Epithelial cell of proximal tubule (primary cell): Measurements from ENCODE around the gene FNDC1. TPM values are rescaled to one million over a fixed set of nuclear protein-coding genes. Genes with fewer than 3 reads are reported as not detected.

Experiments
- DNase-seq: peaks from one replicate; pipeline ENCODE4 v3.0.0-alpha.2; 2011; ENCODE audit warnings: low read depth
- H3K4me3 ChIP-seq: 2 replicates; pipeline ENCODE4 v1.5.1; 2011; ENCODE audit warnings: low read depth, mild to moderate bottlenecking, low read length
- total RNA-seq: library from RNA; depleted of rRNA; stranded (reverse); fragments of >200 nt; gene quantifications from 2 replicates; pipeline ENCODE4 v1.2.3, GENCODE V29; 2015
- TF ChIP-seq, protein P1 (sequence below): conservative IDR thresholded peaks from 2 replicates; pipeline ENCODE4 v1.5.1; 2012; ENCODE audit warnings: low read depth, mild to moderate bottlenecking, low read length

Gene FNDC1
- total RNA-seq, 1 donor from 2014 or later: not detected

DNA sequence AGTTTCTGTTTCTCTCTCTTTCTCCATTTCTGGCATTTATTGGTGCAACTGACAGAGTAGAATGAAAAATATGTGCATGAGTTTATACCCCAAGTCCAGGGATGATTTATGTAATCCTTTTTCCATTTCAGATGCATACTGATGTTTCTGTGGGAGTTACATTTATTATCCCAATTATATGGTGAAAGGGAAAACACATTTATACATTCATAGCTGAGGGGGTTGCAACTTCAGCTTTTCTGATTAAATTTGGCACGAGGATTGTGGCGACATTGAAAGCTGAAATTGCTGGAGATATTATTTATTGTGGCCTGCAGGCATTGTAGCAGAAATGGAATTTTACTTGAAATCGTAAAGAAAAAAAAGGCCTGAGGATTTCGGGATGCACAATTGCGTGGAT, 31.5 kb upstream of the FNDC1 start:
- TF ChIP-seq, protein P1, sequence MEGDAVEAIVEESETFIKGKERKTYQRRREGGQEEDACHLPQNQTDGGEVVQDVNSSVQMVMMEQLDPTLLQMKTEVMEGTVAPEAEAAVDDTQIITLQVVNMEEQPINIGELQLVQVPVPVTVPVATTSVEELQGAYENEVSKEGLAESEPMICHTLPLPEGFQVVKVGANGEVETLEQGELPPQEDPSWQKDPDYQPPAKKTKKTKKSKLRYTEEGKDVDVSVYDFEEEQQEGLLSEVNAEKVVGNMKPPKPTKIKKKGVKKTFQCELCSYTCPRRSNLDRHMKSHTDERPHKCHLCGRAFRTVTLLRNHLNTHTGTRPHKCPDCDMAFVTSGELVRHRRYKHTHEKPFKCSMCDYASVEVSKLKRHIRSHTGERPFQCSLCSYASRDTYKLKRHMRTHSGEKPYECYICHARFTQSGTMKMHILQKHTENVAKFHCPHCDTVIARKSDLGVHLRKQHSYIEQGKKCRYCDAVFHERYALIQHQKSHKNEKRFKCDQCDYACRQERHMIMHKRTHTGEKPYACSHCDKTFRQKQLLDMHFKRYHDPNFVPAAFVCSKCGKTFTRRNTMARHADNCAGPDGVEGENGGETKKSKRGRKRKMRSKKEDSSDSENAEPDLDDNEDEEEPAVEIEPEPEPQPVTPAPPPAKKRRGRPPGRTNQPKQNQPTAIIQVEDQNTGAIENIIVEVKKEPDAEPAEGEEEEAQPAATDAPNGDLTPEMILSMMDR: no peak
- H3K4me3 ChIP-seq: no peak overlapping the region
- no peak for DNase-seq

DNA sequence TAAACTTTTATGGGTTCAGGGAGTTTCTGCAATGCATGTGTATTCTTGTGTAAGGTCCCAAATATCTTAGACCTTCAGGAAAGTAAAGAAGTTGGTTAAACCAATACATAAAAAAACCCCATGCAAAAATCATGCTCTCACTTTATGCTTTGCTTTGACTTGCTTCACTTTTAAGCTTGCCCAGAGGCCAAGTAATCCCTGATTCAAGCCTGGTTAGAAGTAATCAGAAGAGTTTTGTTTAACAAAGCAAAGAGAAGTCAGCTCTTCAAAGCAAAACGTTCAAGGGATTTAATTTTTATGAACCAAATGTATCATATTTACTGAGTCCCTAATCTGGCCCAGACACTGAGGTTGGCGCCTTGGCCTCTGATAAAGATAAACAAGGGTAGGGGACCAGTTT, 26.7 kb upstream of the FNDC1 start:
- TF ChIP-seq, protein P1: no peak
- no peak overlapping the region for H3K4me3 ChIP-seq
- no peak for DNase-seq

DNA sequence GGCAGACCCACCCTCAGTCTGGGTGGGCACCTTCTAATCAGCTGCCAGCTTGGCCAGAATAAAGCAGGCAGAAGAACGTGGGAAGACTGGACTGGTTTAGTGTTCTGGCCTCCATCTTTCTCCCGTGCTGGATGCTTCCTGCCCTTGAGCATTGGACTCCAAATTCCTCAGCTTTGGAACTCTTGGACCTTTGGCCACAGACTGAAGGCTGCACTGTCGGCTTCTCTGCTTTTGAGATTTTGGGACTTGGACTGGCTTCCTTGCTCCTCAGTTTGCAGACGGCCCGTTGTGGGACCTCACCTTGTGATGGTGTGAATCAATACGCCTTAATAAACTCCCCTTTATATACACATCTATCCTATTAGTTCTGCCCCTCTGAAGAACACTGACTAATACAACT, 20.6 kb upstream of the FNDC1 start:
- H3K4me3 ChIP-seq: no peak overlapping the region
- TF ChIP-seq, protein P1: no peak
- DNase-seq: no peak

DNA sequence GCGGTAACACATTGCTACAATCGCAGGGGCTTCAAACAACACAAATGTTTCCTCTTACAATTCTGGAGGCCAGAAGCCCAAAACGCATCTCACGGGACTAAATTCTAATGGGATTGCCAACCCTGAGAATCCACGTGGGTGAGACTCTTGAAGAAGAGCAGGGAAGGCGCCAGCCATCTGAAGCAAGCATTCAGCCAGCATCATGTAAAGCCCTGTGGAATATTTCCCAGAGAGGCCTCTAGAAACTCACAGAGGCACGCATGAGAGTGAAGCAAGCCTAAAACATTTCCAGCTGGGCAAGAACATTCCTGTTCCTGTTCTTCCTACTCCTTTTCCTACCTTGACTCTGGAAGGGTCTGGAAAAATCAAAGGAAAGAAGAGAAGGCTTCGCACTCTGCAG, 19.6 kb upstream of the FNDC1 start:
- no peak overlapping the region for H3K4me3 ChIP-seq
- DNase-seq: no peak
- TF ChIP-seq, protein P1: no peak

DNA sequence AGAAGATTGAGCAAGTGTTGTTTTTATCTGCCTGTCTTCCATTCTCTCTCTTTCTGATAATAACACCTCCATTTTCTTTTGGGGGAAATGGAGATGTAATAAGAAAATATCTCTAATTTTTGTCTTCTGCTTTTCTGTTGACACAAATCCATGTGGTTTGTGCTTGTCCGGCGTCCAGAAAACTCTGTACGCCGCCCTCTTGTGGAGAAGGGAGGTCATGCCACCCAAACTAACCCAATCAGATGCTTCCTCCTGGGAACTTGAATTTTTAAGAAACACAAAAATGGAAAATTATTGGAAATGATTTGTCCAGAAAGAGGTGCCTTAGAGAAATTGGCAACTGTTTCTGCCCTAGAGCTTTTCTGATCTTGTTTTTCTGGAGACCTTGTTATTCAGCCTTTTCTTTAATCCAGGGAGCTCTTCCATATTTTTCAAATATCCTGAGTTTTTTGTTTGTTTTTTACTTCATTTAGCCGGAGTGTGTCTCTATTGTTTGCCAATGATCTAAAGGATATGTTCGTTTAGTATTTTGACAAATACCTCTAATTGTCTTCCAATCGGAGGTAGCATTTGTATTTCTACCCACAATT, 17.8 kb upstream of the FNDC1 start:
- no peak for DNase-seq
- TF ChIP-seq, protein P1: peak; percentile 85

DNA sequence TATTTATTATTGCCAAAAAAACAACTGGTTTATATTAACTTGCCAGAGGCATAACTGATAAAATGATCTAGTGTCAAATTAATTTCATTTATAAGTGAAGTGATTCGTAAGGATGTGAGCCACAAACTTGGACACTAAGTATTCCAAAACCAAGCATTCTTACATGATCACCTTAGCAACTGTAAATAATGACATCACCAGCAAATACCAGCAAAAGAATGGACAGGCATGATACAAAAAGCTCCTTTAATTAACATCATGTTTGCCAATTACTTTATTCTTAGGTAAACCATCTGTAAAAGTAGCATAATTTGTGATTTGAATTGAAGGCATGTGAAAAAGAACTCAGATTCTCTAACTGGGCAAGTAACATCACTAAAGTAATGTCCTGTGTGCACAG, 17.2 kb upstream of the FNDC1 start:
- TF ChIP-seq, protein P1: no peak
- H3K4me3 ChIP-seq: no peak overlapping the region
- DNase-seq: no peak

More for the DNA sequence above, 17.8 kb upstream of the FNDC1 start:
- no peak overlapping the region for H3K4me3 ChIP-seq

DNA sequence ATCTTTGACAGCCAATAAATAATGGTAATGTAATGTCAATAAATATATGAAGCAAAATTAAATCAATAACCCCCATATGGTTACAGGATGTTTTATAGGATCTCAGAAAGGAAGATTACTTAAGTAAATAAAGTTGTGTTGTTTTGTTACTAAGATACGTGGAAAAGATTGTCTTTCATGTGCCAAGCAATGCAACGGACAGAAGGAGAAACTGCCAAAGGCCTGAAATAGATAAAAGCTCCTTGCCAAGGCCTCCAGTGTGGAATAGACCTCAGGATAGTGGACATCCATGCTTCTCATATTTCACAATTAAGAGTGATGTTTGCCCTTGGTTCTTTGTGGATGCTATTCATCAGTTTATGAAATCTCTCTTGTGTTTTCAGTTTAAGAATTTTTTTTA, 16.4 kb upstream of the FNDC1 start:
- H3K4me3 ChIP-seq: no peak overlapping the region
- no peak for DNase-seq
- TF ChIP-seq, protein P1: no peak
